GM21723 (cell line): Measurements from ENCODE around the gene OMD.

Experiments used
- ATAC-seq: cut with Tn5 transposase; IDR thresholded peaks from one replicate; pipeline ENCODE4 v1.9.1; 2021; ENCODE audit warnings: mild to moderate bottlenecking, moderate library complexity; ENCODE audit not compliant: unreplicated experiment

OMD gene

GRCh38 chr9:92373167-92373566, 51.1 kb downstream of the OMD start:
- ATAC-seq: no peak

DNA sequence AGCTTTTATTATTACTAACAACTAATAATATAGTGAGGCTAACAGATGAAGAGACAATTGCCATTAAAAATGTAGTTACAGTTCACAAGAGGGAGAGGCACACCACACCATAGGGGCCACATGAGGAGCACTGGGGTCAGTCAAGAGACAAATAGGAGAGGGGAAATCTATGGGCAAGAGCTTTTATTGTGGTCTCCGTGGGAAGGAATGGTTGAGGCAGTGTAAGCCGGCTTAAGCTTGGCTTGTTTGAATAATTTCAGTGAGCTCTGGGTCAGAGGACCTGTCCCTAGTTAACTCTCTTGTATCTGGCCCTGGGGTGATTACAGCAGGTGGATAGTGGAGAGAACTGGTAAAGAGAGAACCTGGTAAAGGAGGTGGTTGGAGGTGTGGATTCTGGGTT, 55.2 kb downstream of the OMD start:
- no peak for ATAC-seq
